ENCODE data around the gene CCSER1.

GRCh38 chr4:90889171-90889570, 762.0 kb downstream of the CCSER1 start:
- TF ChIP-seq EZH2 (IDR thresholded peaks at IDR 0.05; ENCODE audit: borderline replicate concordance, low read length) = no peak
- no peak for TF ChIP-seq CTCF (conservative IDR thresholded peaks at IDR 0.05 in 1 of 2, IDR thresholded peaks at IDR 0.05 in 1 of 2; ENCODE audit: extremely low read depth in 1 of 2, insufficient read depth in 1 of 2, low read depth in 1 of 2, low read length in 2 of 2)

Measured in mammary epithelial cell (primary cell).